HG02798 (cell line): ENCODE results near the gene TAS2R16.
"Not testable (repeated sequence)": the region's sequence is repeated elsewhere in the genome, so short reads cannot be mapped to it uniquely, and the experiment has no call there.

Experiments used
- ATAC-seq: cut with Tn5 transposase; IDR thresholded peaks from one replicate; pipeline ENCODE4 v1.9.1; 2021; ENCODE audit warnings: mild to moderate bottlenecking; ENCODE audit not compliant: unreplicated experiment, poor library complexity

Gene TAS2R16

DNA sequence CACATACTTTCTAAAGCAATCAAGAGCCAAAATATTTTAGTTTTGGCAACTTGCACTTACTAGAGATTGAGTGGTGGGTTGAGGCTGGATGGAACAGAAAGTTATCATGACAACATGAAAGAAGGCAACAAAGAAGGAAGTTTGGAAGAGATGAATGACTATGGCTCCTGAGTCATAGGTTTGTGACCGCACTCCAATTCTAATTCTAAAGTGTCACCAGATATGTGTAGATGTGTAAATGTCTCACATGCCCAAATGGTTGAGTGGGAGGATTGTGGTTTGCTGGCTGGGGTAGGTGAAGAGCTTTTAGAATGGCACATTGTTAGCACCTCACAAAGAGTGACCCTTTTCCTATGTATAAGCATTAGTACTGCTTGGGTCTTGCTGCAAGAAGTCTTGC lies 20.2 kb downstream of the TAS2R16 start:
- ATAC-seq = no peak

GRCh38 chr7:122974229-122974628 lies 21.3 kb downstream of the TAS2R16 start:
- no peak for ATAC-seq

DNA sequence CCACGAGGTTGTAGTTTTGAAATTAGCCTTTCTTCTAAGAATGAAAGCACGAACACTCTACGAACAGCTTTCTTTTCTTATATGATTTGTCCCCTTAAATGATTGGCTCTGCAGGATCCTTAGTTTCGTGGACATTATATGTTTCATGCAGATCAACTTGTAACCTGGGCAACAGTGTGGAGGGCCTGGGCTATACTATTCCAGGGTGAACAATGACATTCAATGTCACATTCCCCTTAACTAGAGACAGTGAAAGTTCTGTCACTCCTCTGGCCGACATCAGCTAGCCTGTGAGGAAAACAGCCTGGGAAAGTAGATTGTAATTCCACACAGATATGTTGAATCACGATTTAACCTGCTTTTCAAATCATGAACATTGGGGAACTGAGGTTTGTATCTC lies 23.4 kb downstream of the TAS2R16 start:
- no peak for ATAC-seq

DNA sequence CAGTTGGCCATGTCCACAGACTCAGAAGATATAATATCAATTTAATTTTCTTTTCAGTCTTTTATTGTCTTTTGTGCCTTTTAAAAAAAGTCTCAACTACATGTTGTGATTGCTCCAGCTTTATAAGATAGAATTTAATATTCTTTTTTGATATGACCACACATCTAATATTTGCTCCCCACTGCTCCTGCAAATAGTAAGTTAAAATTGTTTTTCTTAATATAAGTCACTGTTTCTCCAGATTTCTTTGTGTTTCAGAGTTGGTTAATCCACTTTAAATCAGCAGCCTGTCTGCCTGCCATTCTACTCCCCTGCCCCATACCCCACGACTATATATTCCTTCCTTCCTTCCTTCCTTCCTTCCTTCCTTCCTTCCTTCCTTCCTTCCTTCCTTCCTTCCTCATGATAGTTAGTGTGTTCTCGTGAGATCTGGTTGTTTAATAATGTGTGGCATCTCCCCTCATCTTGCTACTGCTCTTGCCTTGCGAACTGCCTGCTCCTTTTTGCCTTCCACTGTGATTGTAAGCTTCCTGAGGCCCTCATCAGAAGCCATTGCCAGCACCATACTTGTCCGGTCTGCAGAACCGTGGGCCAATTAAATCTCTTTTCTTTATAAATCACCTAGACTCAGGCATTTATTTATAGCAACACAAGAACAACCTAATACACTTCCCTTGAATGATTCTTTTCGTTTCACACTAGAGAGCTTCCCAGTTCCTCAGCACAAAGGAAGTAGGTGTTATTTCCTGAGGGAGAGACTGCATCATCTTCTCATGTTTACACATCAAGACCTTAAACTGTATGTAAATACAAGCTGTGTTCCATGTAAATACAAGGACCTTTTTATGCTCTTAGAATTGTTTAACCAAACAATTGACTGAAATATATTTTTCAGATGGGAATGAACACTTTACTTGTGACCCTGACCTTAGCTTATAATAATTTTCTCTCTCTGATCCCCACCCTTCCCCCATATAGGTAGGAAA lies 24.5 kb downstream of the TAS2R16 start:
- no peak for ATAC-seq

DNA sequence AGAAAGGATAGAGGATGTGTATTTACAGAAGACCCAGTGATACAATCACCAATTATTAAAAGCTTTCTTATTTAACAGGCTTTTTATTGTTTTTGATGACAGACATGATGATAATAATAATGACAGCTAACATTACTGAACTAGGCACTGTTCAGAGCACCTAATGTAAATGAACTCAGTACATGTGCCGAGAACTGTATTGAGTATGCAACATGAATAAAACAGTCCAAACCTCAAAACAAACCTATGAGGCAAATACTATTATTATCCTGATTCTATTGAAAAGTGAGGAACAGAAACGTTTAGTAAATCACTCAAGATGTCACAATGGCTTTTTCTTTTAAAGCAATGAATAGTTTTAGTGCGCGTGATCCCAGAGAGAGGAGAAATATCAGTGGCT lies 27.1 kb downstream of the TAS2R16 start:
- no peak for ATAC-seq

DNA sequence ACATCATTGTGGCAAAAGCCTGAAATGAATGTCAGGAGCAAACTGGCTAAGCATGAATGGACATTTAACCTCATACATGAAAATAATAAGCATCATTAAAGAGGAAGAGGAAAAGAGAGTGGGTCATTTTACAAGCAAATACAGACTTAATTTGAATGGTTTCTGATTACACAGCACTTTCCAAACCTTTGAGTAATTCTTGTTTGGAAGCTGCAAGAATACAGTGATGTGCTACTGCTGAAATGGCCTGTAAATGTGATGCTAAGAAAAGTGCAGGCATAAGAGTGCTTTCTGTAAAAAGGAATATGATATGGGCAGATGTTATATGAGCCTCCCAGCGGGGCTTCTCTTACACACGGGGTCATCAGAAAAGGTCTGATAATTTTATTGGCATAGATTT lies 30.2 kb downstream of the TAS2R16 start:
- no peak for ATAC-seq

- not testable (repeated sequence) for ATAC-seq
Measured at GRCh38 chr7:122953678-122954077, 41.8 kb downstream of the TAS2R16 start.

GRCh38 chr7:122951006-122951405 lies 44.5 kb downstream of the TAS2R16 start:
- no peak for ATAC-seq

- no peak for ATAC-seq
Measured at GRCh38 chr7:122949186-122949585, 46.3 kb downstream of the TAS2R16 start.
